GM19467 (cell line): ENCODE measurements around the gene POTEI.
A peak's percentile ranks its signal among the peaks of the same experiment; 100 is the strongest.
"Not testable (repeated sequence)": the region's sequence is repeated elsewhere in the genome, so short reads cannot be mapped to it uniquely, and the experiment has no call there.

Experiments used
- ATAC-seq: cut with Tn5 transposase; IDR thresholded peaks from one replicate; pipeline ENCODE4 v1.9.1; 2021; ENCODE audit warnings: mild to moderate bottlenecking, moderate library complexity; ENCODE audit not compliant: unreplicated experiment

POTEI gene

DNA sequence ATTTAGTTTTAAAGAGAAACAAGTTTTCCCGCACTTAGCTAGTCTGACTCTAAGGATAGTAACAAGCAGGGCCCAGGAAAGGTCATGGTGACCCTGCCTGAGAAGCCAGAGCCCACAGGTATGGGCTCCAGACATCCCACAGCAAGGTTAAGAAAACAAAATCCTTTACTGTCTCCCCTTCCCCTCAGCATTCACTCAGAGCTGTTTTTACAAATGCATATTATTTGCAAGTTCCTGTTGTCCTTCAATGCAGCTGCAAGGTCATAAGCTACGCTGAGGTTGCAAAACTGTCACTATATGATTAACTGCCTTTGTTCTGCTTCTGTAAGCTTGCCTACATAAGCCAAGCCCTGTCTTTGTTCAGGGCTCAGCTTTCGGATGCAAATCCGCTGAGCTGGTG is 18.1 kb downstream of the POTEI start:
- not testable (repeated sequence) for ATAC-seq

DNA sequence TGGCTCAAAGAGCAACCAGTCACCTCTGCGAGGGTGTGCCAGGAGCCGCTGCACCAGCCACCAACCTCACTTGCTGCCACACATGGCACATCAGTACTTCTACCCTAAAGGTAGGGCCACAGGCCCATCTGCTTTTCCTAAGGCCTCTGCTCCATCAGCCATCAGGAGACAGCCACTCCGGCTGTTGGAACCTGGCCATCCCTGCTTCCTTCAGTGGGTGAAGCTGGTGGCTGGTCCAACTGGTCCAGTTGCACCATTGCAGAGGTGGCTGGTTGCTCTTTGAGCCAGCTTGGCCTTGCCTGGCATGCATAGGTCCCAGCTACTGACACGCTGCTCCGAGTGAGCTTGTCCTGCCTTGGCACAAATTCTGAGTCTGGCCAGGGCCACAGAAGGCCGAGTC is 53.7 kb downstream of the POTEI start:
- ATAC-seq, result not testable (repeated sequence)

DNA sequence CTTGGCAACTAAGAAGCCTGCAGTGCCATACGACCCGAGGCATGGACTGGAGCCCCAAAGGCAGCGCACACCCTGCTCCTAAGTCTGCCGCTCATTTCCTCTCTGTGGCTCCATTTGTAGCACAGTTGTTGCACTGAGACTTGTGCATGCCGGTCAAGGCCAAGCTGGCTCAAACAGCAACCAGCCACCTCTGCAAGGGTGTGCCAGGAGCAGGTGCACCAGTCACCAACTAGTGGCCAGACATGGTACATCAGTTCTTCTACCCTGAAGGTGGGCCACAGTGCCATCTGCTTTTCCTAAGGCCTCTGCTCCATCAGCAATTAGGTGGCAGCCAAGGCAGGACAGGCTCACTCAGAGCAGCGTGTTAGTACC is 54.4 kb downstream of the POTEI start:
- not testable (repeated sequence) for ATAC-seq

DNA sequence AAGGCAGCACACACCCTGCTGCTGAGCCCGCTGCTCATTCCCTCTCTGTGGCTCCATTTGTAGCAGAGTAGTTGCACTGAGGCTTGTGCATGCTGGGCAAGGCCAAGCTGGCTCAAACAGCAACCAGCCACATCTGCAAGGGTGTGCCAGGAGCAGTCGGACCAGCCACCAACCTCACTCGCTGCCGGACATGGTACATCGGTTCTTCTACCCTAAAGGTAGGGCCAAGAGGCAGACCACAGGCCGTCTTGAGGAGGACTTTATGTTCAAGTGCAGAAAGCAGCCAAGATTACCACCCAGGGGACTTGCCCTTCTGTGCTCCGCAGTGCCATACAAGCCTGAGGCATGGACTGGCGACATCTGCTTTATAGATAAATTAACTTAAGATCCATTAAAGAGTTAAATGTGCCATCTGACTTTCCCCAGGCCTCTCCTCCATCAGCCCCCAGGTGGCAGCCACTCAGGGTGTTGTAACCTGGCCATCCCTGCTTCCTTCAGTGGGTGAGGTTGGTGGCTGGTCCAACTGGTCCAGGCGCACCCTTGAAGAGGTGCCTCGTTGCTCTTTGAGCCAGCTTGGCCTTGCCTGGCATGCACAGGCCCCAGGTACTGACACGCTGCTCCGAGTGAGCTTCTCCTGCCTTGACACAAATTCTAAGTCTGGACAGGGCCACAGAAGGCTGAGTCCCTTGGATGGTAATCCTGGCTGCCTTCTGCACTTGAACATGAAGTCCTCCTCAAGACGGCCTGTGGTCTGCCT is 55.0 kb downstream of the POTEI start:
- ATAC-seq, result not testable (repeated sequence)

DNA sequence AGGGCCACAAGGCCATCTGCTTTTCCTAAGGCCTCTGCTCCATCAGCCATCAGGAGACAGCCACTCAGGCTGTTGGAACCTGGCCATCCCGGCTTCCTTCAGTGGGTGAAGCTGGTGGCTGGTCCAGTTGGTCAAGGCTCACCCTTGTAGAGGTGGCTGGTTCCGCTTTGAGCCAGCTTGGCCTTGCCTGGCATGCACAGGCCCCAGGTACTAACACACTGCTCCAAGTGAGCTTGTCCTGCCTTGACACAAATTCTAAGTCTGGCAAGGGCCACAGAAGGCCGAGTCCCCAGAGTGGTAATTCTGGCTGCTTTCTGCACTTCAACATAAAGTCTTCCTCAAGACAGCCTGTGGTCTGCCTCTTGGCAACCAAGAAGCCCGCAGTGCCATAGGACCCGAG is 56.2 kb downstream of the POTEI start:
- ATAC-seq, result not testable (repeated sequence)

DNA sequence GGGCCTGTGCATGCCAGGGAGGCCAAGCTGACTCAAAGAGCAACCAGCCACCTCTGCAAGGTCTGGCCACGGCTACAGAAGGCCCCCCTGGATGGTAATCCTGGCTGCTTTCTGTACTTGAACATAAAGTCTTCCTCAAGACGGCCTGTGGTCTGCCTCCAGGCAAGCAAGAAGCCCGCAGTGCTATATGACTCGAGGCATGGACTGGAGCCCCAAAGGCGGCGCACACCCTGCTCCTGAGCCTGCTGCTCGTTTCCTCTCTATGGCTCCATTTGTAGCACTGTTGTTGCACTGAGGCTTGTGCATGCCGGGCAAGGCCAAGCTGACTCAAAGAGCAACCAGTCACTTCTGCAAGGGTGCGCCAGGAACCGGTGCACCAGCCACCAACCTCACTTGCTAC is 57.3 kb downstream of the POTEI start:
- not testable (repeated sequence) for ATAC-seq

DNA sequence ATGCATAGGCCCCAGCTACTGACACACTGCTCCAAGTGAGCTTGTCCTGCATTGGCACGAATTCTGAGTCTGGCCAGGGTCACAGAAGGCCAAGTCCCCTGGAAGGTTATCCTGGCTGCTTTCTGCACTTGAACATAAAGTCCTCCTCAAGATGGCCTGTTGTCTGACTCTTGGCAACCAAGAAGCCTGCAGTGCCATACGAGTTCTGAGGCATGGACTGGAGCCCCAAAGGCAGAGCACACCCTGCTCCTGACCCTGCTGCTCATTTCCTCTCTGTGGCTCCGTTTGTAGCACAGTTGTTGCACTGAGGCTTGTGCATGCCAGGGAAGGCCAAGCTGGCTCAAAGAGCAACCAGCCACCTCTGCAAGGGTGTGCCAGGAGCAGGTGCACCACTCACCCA is 57.9 kb downstream of the POTEI start:
- not testable (repeated sequence) for ATAC-seq

DNA sequence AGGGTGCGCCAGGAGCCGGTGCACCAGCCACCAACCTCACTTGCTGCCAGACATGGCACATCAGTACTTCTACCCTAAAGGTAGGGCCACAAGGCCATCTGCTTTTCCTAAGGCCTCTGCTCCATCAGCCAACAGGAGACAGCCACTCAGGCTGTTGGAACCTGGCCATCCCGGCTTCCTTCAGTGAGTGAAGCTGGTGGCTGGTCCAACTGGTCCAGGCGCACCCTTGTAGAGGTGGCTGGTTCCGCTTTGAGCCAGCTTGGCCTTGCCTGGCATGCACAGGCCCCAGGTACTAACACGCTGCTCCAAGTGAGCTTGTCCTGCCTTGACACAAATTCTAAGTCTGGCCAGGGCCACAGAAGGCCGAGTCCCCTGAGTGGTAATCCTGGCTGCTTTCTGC is 58.8 kb downstream of the POTEI start:
- ATAC-seq, result not testable (repeated sequence)

DNA sequence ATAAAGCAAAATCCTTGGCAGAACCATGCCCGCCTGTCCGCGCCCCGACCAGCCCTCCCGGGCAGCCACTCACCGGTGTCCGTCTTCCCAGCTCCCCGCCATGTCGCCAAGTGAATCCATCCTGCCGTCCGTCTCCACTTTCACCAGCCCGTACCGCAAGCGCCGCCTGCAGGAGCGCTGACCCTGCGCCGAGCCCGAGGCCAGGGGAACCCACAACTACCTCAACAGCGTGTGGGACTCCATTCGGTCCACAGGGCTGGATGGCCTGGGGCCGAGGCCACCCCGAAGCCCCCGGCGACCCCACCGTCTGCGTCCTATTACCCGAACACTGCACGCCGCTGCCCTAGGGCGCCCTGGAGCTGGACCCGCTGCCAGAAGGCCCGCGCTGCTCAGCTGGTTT is 81.5 kb downstream of the POTEI start:
- peak; percentile 64 for ATAC-seq

DNA sequence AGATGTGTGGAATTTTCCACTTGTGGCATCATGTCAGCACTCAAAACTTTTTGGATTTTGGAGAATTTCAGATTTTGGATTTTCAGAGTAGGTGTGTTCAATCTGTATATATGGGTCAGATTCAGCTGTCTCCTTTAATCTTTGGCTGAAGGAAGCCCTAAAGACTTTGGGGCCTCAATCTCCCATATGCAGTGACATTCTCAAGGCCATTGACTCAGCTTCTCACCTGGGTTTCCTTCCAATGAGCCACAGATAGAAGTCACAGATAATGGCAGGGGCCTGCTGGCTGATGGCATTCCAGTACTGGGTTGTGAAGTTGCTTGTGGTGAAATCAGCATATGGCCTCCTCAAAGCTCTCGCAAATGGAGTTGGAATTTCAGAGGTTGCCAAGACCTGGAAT is 90.3 kb downstream of the POTEI start:
- not testable (repeated sequence) for ATAC-seq

DNA sequence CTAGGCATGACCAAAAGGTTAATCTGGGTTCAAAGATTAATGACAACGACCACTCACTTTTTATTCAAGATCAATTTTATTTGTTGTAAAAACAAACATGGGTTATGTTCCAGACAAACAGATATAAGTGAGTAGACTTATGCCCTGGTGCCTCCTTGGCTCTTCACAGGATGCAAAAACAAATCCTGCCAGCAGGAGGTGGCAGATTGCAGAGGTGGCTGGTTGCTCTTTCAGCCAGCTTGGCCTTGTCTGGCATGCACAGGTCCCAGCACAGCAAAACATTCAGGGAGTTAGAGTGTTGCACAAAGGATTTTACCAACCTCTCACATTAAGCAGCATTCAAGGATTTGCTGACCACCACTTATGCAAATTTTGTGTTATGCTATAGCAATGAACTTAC is 92.4 kb downstream of the POTEI start:
- not testable (repeated sequence) for ATAC-seq
